ENCODE data around the gene ZNF57. TPM values are rescaled to one million over a fixed set of nuclear protein-coding genes. Genes with fewer than 3 reads are reported as not detected.
A peak's percentile ranks its signal among the peaks of the same experiment; 100 is the strongest.
"Not testable (repeated sequence)": the region's sequence is repeated elsewhere in the genome, so short reads cannot be mapped to it uniquely, and the experiment has no call there.

The ZNF57 gene
- total and polyA plus RNA-seq, 2 experiments from 2014 or later = 8.4 to 12.8 TPM

GRCh38 chr19:2933490-2933910, 32.8 kb downstream of the ZNF57 start:
- WGBS (ENCODE audit: low lambda C conversion rate, missing lambda C conversion rate) = 99% methylated on average over 18 of the region's 18 CpGs

GRCh38 chr19:2935863-2936262, 35.1 kb downstream of the ZNF57 start:
- not testable (repeated sequence) for H3K27ac ChIP-seq; H3K36me3 ChIP-seq (replicated peaks; ENCODE audit: insufficient read depth, low read depth); H3K4me2 ChIP-seq; H3K9me2 ChIP-seq (replicated peaks; ENCODE audit: insufficient read depth); H3K27me3 ChIP-seq; H3K4me3 ChIP-seq; DNase-seq (ENCODE audit: low spot score); H4K20me1 ChIP-seq (ENCODE audit: insufficient read depth, poor library complexity, severe bottlenecking); H3K79me2 ChIP-seq; H3K4me1 ChIP-seq (ENCODE audit: insufficient read depth); H2AFZ ChIP-seq
- over 99% methylated on average over 4 of the region's 4 CpGs for WGBS (ENCODE audit: low lambda C conversion rate, missing lambda C conversion rate)
- peaks cover 20% of the 10 kb centered on the region for H3K9me3 ChIP-seq (ENCODE audit: low read depth)

More at GRCh38 chr19:2933490-2933910, 32.8 kb downstream of the ZNF57 start:
- H3K4me1 ChIP-seq (ENCODE audit: insufficient read depth) = no peaks in the 10 kb centered on the region
- TF ChIP-seq EZH2phosphoT487 (IDR thresholded peaks at IDR 0.05; ENCODE audit: low read depth, severe bottlenecking, unreplicated experiment) (no peak), CTCF (IDR thresholded peaks at IDR 0.05; ENCODE audit: poor library complexity) (no peak), EZH2 (IDR thresholded peaks at IDR 0.05; ENCODE audit: borderline replicate concordance) (no peak)
- H2AFZ ChIP-seq = no peak overlapping the region
- peaks cover 20% of the 10 kb centered on the region for H3K9me3 ChIP-seq (ENCODE audit: low read depth)
- H3K36me3 ChIP-seq (replicated peaks; ENCODE audit: insufficient read depth, low read depth) = no peaks in the 10 kb centered on the region
- no peak overlapping the region for H3K4me3 ChIP-seq
- no peaks in the 10 kb centered on the region for H3K27me3 ChIP-seq
- no peaks in the 10 kb centered on the region for H3K79me2 ChIP-seq
- H3K4me2 ChIP-seq = no peak overlapping the region
- H3K27ac ChIP-seq = no peak overlapping the region
- H3K9me2 ChIP-seq (replicated peaks; ENCODE audit: insufficient read depth) = no peaks in the 10 kb centered on the region
- DNase-seq (ENCODE audit: low spot score) = no peak
- no peaks in the 10 kb centered on the region for H4K20me1 ChIP-seq (ENCODE audit: insufficient read depth, poor library complexity, severe bottlenecking)

GRCh38 chr19:2942928-2943640, 42.4 kb downstream of the ZNF57 start:
- Histone ChIP-seq H3K36me3 (replicated peaks; ENCODE audit: insufficient read depth, low read depth) (no peaks in the 10 kb centered on the region), H3K27ac (no peak overlapping the region), H3K27me3 (no peaks in the 10 kb centered on the region), H2AFZ (no peak overlapping the region), H3K4me1 (ENCODE audit: insufficient read depth) (no peaks in the 10 kb centered on the region), H3K4me3 (no peak overlapping the region), H4K20me1 (ENCODE audit: insufficient read depth, poor library complexity, severe bottlenecking) (no peaks in the 10 kb centered on the region), H3K4me2 (peak overlapping the region; percentile 87), H3K9me3 (ENCODE audit: low read depth) (no peaks in the 10 kb centered on the region), H3K79me2 (peaks cover 11% of the 10 kb centered on the region), H3K9me2 (replicated peaks; ENCODE audit: insufficient read depth) (no peaks in the 10 kb centered on the region)
- TF ChIP-seq EZH2 (IDR thresholded peaks at IDR 0.05; ENCODE audit: borderline replicate concordance) (no peak), CTCF (IDR thresholded peaks at IDR 0.05; ENCODE audit: poor library complexity) (no peak), EZH2phosphoT487 (IDR thresholded peaks at IDR 0.05; ENCODE audit: low read depth, severe bottlenecking, unreplicated experiment) (no peak)
- no peak for DNase-seq (ENCODE audit: low spot score)
- WGBS (ENCODE audit: low lambda C conversion rate, missing lambda C conversion rate) = 85% methylated on average over 14 of the region's 14 CpGs

- Histone ChIP-seq H3K4me1 (ENCODE audit: insufficient read depth) (no peaks in the 10 kb centered on the region), H4K20me1 (ENCODE audit: insufficient read depth, poor library complexity, severe bottlenecking) (no peaks in the 10 kb centered on the region), H3K36me3 (replicated peaks; ENCODE audit: insufficient read depth, low read depth) (no peaks in the 10 kb centered on the region), H3K9me3 (ENCODE audit: low read depth) (no peaks in the 10 kb centered on the region), H3K79me2 (peaks cover 17% of the 10 kb centered on the region), H3K4me3 (peak overlapping the region; percentile 37), H3K9me2 (replicated peaks; ENCODE audit: insufficient read depth) (no peaks in the 10 kb centered on the region), H3K4me2 (peak overlapping the region; percentile 87), H3K27me3 (no peaks in the 10 kb centered on the region), H3K27ac (peak overlapping the region; percentile 63), H2AFZ (peak overlapping the region; percentile 51)
- TF ChIP-seq EZH2phosphoT487 (IDR thresholded peaks at IDR 0.05; ENCODE audit: low read depth, severe bottlenecking, unreplicated experiment) (no peak), EZH2 (IDR thresholded peaks at IDR 0.05; ENCODE audit: borderline replicate concordance) (no peak), CTCF (IDR thresholded peaks at IDR 0.05; ENCODE audit: poor library complexity) (no peak)
- DNase-seq (ENCODE audit: low spot score) = no peak
- WGBS (ENCODE audit: low lambda C conversion rate, missing lambda C conversion rate) = 8% methylated on average over 10 of the region's 23 CpGs
These were observed 43.7 kb downstream of the ZNF57 start for GRCh38 chr19:2944403-2944774.
